Measurements from ENCODE around the gene MAFB. TPM values are rescaled to one million over a fixed set of nuclear protein-coding genes. Genes with fewer than 3 reads are reported as not detected.

MAFB gene
- total and polyA plus RNA-seq, 4 donors = 4.2 to 66.3 (median 37.9) TPM

GRCh38 chr20:40672095-40672494, 16.9 kb downstream of the MAFB start:
- Histone ChIP-seq H3K4me1 (ENCODE audit: control insufficient read depth in 1 of 2, insufficient read depth in 2 of 2, low read length in 2 of 2) (no peaks in the 10 kb centered on the region), H3K27me3 (ENCODE audit: control insufficient read depth in 1 of 2, insufficient read depth in 2 of 2, low read length in 1 of 2) (no peaks in the 10 kb centered on the region), H3K27ac (ENCODE audit: low read depth in 1 of 2, low read length in 2 of 2) (no peak overlapping the region), H3K9me3 (ENCODE audit: control insufficient read depth, low read length) (no peaks in the 10 kb centered on the region), H3K4me3 (ENCODE audit: low read length in 2 of 2) (no peak overlapping the region), H3K36me3 (ENCODE audit: control insufficient read depth in 1 of 2, insufficient read depth in 2 of 2, low read length in 1 of 2) (no peaks in the 10 kb centered on the region)
- 94 to 97% methylated on average over 2 of the region's 2 CpGs for WGBS, 2 donors
- intact Hi-C loops (cut with DNase I) = no loop called here
- DNase-seq (no peak), ATAC-seq (ENCODE audit: low FRiP score) (no peak)

DNA sequence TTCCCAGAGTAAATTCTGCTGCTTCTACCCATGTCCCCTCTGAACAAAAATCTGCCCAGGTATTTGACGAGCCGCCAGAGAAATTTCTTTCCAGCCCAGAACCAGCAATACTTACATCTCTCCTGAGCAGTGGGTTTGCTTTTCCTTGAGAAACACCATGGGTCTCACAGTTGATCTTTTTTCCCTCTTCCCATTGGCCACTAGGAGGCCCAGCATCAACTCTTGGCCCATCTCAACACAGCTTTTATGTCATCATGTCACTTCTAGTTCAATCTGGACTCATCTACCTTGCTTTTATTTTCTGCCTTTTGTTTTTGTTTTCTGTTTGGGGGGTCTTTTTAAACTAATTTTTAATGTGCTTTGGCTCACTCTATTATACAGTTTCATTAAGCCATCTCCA, 18.8 kb downstream of the MAFB start:
- intact Hi-C loops (cut with DNase I) = no loop called here
- no peak for DNase-seq

DNA sequence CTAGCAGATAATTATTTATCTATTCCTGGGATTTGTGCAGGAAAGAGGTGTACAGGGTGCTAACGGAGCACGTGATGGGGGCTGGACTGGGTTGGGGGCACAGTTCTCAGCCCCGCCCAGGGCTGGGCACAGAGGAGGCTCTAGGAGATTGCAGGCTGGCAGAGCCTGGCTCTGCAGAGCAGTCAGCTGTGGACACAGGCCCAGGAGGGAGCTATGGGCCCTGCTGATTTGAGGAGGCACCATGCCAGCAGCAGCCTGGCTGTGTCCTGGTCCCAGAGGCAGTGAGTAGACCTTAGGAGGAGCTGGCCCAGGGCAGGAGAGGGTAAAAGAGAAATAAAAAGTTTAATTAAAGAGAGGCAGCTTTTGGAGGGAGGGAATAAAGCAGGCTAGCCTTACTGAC, 19.3 kb downstream of the MAFB start:
- DNase-seq = no peak
- Histone ChIP-seq H3K27ac (ENCODE audit: low read depth in 1 of 2, low read length in 2 of 2) (no peak overlapping the region), H3K27me3 (ENCODE audit: control insufficient read depth in 1 of 2, insufficient read depth in 2 of 2, low read length in 1 of 2) (no peaks in the 10 kb centered on the region), H3K36me3 (ENCODE audit: control insufficient read depth in 1 of 2, insufficient read depth in 2 of 2, low read length in 1 of 2) (no peaks in the 10 kb centered on the region), H3K4me3 (ENCODE audit: low read length in 2 of 2) (no peak overlapping the region), H3K4me1 (ENCODE audit: control insufficient read depth in 1 of 2, insufficient read depth in 2 of 2, low read length in 2 of 2) (no peaks in the 10 kb centered on the region), H3K9me3 (ENCODE audit: control insufficient read depth, low read length) (no peaks in the 10 kb centered on the region)
- no peak for ATAC-seq (ENCODE audit: low FRiP score)
- intact Hi-C loops (cut with DNase I) = no loop called here
- 28 to 33% methylated on average over 3 of the region's 3 CpGs for WGBS, 2 donors

More for the DNA sequence above, 18.8 kb downstream of the MAFB start:
- no peak overlapping the region for H3K27ac ChIP-seq (ENCODE audit: low read depth in 1 of 2, low read length in 2 of 2)
- H3K36me3 ChIP-seq (ENCODE audit: control insufficient read depth in 1 of 2, insufficient read depth in 2 of 2, low read length in 1 of 2) = no peaks in the 10 kb centered on the region
- H3K4me1 ChIP-seq (ENCODE audit: control insufficient read depth in 1 of 2, insufficient read depth in 2 of 2, low read length in 2 of 2) = no peaks in the 10 kb centered on the region
- ATAC-seq (ENCODE audit: low FRiP score) = no peak
- WGBS, 2 donors = 96 to 97% methylated on average over 2 of the region's 2 CpGs
- no peak overlapping the region for H3K4me3 ChIP-seq (ENCODE audit: low read length in 2 of 2)
- H3K9me3 ChIP-seq (ENCODE audit: control insufficient read depth, low read length) = no peaks in the 10 kb centered on the region
- no peaks in the 10 kb centered on the region for H3K27me3 ChIP-seq (ENCODE audit: control insufficient read depth in 1 of 2, insufficient read depth in 2 of 2, low read length in 1 of 2)

GRCh38 chr20:40668449-40669228, 20.4 kb downstream of the MAFB start:
- no peak overlapping the region for H3K4me3 ChIP-seq (ENCODE audit: low read length in 2 of 2)
- intact Hi-C loops (cut with DNase I) = no loop called here
- H3K27ac ChIP-seq (ENCODE audit: low read depth in 1 of 2, low read length in 2 of 2) = no peak overlapping the region
- DNase-seq = no peak
- no peaks in the 10 kb centered on the region for H3K27me3 ChIP-seq (ENCODE audit: control insufficient read depth in 1 of 2, insufficient read depth in 2 of 2, low read length in 1 of 2)
- no peaks in the 10 kb centered on the region for H3K9me3 ChIP-seq (ENCODE audit: control insufficient read depth, low read length)
- no peak for ATAC-seq (ENCODE audit: low FRiP score)
- H3K36me3 ChIP-seq (ENCODE audit: control insufficient read depth in 1 of 2, insufficient read depth in 2 of 2, low read length in 1 of 2) = no peaks in the 10 kb centered on the region
- WGBS, 2 donors = 90 to 94% methylated on average over 7 of the region's 7 CpGs
- no peaks in the 10 kb centered on the region for H3K4me1 ChIP-seq (ENCODE audit: control insufficient read depth in 1 of 2, insufficient read depth in 2 of 2, low read length in 2 of 2)

GRCh38 chr20:40667503-40667902, 21.5 kb downstream of the MAFB start:
- DNase-seq (no peak), ATAC-seq (ENCODE audit: low FRiP score) (no peak)
- no peaks in the 10 kb centered on the region for H3K27me3 ChIP-seq (ENCODE audit: control insufficient read depth in 1 of 2, insufficient read depth in 2 of 2, low read length in 1 of 2)
- H3K9me3 ChIP-seq (ENCODE audit: control insufficient read depth, low read length) = no peaks in the 10 kb centered on the region
- H3K4me1 ChIP-seq (ENCODE audit: control insufficient read depth in 1 of 2, insufficient read depth in 2 of 2, low read length in 2 of 2) = no peaks in the 10 kb centered on the region
- H3K36me3 ChIP-seq (ENCODE audit: control insufficient read depth in 1 of 2, insufficient read depth in 2 of 2, low read length in 1 of 2) = no peaks in the 10 kb centered on the region
- 92 to 96% methylated on average over 3 of the region's 3 CpGs for WGBS, 2 donors
- no peak overlapping the region for H3K27ac ChIP-seq (ENCODE audit: low read depth in 1 of 2, low read length in 2 of 2)
- no peak overlapping the region for H3K4me3 ChIP-seq (ENCODE audit: low read length in 2 of 2)
- intact Hi-C loops (cut with DNase I) = no loop called here

GRCh38 chr20:40666336-40666735, 22.7 kb downstream of the MAFB start:
- 88 to 96% methylated on average over 9 of the region's 9 CpGs for WGBS, 2 donors
- no peaks in the 10 kb centered on the region for H3K9me3 ChIP-seq (ENCODE audit: control insufficient read depth, low read length)
- no peaks in the 10 kb centered on the region for H3K4me1 ChIP-seq (ENCODE audit: control insufficient read depth in 1 of 2, insufficient read depth in 2 of 2, low read length in 2 of 2)
- no peaks in the 10 kb centered on the region for H3K27me3 ChIP-seq (ENCODE audit: control insufficient read depth in 1 of 2, insufficient read depth in 2 of 2, low read length in 1 of 2)
- intact Hi-C loops (cut with DNase I) = no loop called here
- no peak overlapping the region for H3K4me3 ChIP-seq (ENCODE audit: low read length in 2 of 2)
- ATAC-seq (ENCODE audit: low FRiP score) = no peak
- H3K27ac ChIP-seq (ENCODE audit: low read depth in 1 of 2, low read length in 2 of 2) = no peak overlapping the region
- H3K36me3 ChIP-seq (ENCODE audit: control insufficient read depth in 1 of 2, insufficient read depth in 2 of 2, low read length in 1 of 2) = no peaks in the 10 kb centered on the region
- no peak for DNase-seq

GRCh38 chr20:40664891-40665290, 24.1 kb downstream of the MAFB start:
- Histone ChIP-seq H3K27ac (ENCODE audit: low read depth in 1 of 2, low read length in 2 of 2) (no peak overlapping the region), H3K4me3 (ENCODE audit: low read length in 2 of 2) (no peak overlapping the region), H3K4me1 (ENCODE audit: control insufficient read depth in 1 of 2, insufficient read depth in 2 of 2, low read length in 2 of 2) (no peaks in the 10 kb centered on the region), H3K27me3 (ENCODE audit: control insufficient read depth in 1 of 2, insufficient read depth in 2 of 2, low read length in 1 of 2) (no peaks in the 10 kb centered on the region), H3K9me3 (ENCODE audit: control insufficient read depth, low read length) (no peaks in the 10 kb centered on the region), H3K36me3 (ENCODE audit: control insufficient read depth in 1 of 2, insufficient read depth in 2 of 2, low read length in 1 of 2) (no peaks in the 10 kb centered on the region)
- no peak for DNase-seq
- 97 to 99% methylated on average over 5 of the region's 5 CpGs for WGBS, 2 donors
- intact Hi-C loops (cut with DNase I) = no loop called here
- ATAC-seq (ENCODE audit: low FRiP score) = no peak

DNA sequence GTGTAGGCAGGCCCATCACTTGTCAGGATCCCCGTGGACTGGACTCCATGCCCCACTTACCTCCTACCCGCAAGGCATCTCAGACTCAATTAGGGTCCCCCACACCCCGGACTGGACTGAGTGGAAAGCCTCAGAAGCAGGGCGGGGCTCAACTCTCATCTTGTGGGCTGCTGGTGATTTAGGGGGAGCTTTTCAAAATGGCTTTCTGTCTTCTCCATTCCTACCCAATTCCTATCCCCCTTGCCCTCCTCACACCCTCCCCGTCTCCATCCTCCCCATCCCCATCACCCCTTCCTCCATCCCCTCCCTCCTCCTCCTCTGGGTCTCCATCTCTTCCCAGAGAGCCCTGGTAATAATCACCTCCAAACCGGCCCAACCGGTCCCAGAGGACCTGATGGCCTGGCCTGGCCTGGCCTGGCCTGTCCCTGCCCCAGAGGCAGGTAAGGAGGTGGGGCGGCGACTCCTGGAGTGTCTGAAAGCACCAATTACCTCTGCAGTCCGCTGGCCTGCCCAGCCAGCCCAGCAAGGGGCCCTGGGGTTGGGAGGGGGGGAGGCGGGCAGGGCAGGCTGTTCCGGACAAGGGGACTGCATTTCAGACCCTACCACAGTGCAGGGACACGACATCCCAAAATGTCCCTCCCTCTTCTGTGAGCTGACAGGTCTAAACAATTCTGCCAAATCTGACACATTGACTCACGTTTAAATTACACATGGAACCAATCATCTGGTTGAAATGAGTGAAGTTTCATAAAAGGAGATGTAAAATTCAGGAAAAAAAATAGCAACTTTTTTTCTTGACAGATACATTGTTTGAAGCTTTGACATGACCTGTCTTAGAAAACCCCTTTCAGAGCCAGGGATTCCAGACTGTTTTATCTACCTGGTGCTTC, 24.8 kb downstream of the MAFB start:
- Histone ChIP-seq H3K27ac (ENCODE audit: low read depth in 1 of 2, low read length in 2 of 2) (no peak overlapping the region), H3K36me3 (ENCODE audit: control insufficient read depth in 1 of 2, insufficient read depth in 2 of 2, low read length in 1 of 2) (no peaks in the 10 kb centered on the region), H3K4me1 (ENCODE audit: control insufficient read depth in 1 of 2, insufficient read depth in 2 of 2, low read length in 2 of 2) (no peaks in the 10 kb centered on the region), H3K9me3 (ENCODE audit: control insufficient read depth, low read length) (no peaks in the 10 kb centered on the region), H3K27me3 (ENCODE audit: control insufficient read depth in 1 of 2, insufficient read depth in 2 of 2, low read length in 1 of 2) (no peaks in the 10 kb centered on the region), H3K4me3 (ENCODE audit: low read length in 2 of 2) (no peak overlapping the region)
- no peak for DNase-seq
- WGBS, 2 donors = 88% methylated on average over 14 of the region's 14 CpGs
- intact Hi-C loops (cut with DNase I) = no loop called here
- no peak for ATAC-seq (ENCODE audit: low FRiP score)
